ENCODE data around the gene LRRC47.
A peak's percentile ranks its signal among the peaks of the same experiment; 100 is the strongest.

LRRC47 gene

GRCh38 chr1:3747522-3747848 lies 48.8 kb downstream of the LRRC47 start:
- no peak for DNase-seq (ENCODE audit: low read depth in 2 of 2)

DNA sequence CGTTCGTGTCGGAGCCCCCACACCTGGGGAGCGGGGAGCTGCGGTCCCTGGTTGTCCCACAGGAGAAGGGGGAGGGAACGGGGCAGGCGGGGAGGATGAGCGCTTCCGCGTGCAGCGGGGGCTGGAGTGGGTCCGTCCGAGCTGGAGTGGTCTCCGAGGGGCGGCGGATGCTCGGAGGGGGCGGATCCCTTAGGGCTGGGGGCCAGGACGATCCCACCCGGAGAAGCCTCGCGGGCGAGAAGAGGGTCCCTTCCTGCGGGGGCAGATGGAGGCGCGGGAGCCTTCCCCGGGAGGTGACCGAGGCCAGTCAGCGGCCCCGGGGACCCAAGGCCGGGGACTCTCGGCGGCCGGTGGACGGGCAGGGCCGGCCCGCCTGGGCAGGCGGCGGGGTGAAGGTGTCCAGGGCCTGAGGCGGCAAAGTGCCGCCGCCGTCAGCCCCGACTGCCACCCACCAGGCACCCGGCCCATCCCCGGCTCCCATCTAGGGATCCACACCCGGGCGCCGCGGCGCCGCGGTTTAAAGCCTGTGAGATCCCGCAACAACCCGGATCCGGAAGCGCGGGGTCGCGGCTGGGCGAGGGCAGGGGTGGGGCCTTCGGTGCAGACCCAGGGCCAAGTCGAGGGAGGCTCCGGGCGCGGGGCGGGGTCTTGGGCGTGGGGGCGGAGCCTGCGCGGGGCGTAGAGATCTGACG lies 49.3 kb downstream of the LRRC47 start:
- peak; percentile 85 to 90 for DNase-seq (ENCODE audit: low read depth in 2 of 2)

- no peak for DNase-seq (ENCODE audit: low read depth in 2 of 2)
Measured at GRCh38 chr1:3746389-3746829, 49.9 kb downstream of the LRRC47 start.

DNA sequence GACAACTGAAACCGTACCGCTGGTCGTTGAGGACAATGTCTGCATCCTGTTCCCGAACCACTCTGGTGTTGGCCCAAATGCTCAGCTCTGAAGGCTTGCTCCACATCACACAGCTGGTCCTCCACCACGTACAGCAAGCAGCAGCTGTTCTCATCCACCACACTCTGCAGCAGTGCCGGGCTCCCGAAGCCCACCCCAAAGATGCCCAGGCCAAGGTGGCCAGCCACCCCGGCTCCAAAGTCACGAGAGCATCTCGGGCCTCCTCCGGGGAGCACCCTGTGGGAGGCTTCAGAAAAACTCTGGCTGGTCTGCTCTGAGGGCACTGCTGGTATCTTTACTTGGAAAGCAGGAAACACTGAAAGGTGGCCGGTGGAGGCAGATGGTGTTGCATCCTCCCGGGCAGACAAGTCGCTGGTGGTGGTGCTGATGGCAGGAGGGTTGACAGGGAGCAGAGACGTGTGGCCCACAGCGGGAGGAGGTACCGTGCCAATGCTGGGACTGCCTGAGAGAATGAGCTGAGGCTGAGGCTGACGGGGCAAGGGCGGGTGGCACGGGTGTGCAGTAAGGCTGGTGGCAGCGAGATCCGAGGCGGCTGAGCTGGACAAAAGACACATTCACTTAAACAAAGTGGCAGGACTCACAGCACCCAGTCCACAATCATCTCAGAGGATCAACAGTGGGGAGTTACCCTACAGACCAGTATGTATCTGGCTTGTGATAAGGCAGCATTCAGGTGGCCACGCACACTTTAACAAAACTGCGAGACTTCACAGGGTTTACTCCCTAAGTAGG lies 50.5 kb downstream of the LRRC47 start:
- DNase-seq (ENCODE audit: low read depth in 2 of 2), result no peak

GRCh38 chr1:3745071-3745470 lies 51.2 kb downstream of the LRRC47 start:
- DNase-seq (ENCODE audit: low read depth in 2 of 2), result no peak

GRCh38 chr1:3744646-3745045 lies 51.7 kb downstream of the LRRC47 start:
- no peak for DNase-seq (ENCODE audit: low read depth in 2 of 2)

GRCh38 chr1:3743826-3744225 lies 52.5 kb downstream of the LRRC47 start:
- DNase-seq (ENCODE audit: low read depth in 2 of 2), result no peak

- DNase-seq (ENCODE audit: low read depth in 2 of 2), result no peak
Measured at GRCh38 chr1:3743421-3743820, 52.9 kb downstream of the LRRC47 start.

- no peak for DNase-seq (ENCODE audit: low read depth in 2 of 2)
Measured at GRCh38 chr1:3742439-3743298, 53.6 kb downstream of the LRRC47 start.

DNA sequence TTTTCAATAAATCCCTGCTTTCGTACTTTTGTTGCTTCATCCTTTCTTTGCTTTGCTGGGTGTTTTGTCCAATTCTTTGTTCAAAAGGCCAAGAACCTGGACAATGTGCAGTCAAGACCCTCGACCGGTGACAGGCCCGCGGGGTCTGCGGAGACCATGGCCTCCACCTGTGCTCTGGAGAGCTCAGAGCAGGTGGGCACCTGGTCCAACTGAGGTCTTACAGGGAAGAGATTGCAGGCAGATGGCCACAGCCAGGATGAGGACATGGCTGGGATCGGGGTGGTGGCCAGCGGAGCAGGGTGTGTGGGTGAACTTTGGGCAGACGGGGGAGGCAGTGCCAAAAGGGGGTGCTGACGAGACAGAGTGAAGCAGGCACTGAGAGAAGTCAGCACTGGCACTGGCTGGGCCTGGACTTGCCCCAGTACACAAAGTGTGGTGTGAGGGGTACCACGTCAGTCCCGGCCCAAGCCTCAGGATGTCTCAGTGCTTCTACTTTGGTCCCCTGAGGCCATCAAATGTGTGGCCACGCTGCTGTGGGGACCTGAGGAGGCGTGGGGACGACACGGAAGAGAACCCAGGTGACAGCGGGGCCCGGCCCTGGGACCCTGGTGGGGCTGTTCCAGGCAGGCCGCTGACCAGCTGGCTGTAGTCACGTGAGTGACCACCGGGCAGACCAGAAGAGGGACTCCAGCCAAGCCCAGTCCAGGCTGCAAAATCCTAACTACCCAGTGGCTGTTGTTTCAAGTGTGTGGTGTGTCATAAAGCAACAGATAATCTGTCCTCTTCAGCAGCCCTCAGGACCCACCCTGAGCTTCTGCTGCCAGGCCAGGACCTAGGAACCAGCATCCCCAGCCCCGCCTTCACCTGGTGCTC lies 54.5 kb downstream of the LRRC47 start:
- DNase-seq (ENCODE audit: low read depth in 2 of 2), result no peak

- no peak for DNase-seq (ENCODE audit: low read depth in 2 of 2)
Measured at GRCh38 chr1:3740752-3741151, 55.5 kb downstream of the LRRC47 start.

DNA sequence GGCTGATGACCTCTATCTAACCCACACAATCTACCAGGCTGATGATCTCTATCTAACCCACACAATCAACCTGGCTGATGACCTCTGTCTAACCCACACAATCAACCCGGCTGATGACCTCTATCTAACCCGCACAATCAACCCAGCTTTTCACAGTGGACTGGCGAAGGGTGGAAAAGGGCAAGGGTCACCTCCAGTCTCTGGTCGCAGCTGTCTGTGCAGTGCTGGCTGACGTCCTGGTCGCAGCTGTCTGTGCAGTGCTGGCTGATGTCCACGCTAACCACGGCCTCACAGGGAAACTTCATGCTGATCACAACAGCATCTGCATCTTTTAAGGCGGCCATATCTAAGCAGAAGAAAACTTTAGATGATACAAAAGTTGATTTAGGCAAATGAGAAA lies 56.3 kb downstream of the LRRC47 start:
- no peak for DNase-seq (ENCODE audit: low read depth in 2 of 2)

- no peak for DNase-seq (ENCODE audit: low read depth in 2 of 2)
Measured at GRCh38 chr1:3738943-3739342, 57.4 kb downstream of the LRRC47 start.

- DNase-seq (ENCODE audit: low read depth in 2 of 2), result no peak
Measured at GRCh38 chr1:3736708-3737107, 59.6 kb downstream of the LRRC47 start.

- DNase-seq (ENCODE audit: low read depth in 2 of 2), result no peak
Measured at GRCh38 chr1:3736131-3736561, 60.2 kb downstream of the LRRC47 start.

DNA sequence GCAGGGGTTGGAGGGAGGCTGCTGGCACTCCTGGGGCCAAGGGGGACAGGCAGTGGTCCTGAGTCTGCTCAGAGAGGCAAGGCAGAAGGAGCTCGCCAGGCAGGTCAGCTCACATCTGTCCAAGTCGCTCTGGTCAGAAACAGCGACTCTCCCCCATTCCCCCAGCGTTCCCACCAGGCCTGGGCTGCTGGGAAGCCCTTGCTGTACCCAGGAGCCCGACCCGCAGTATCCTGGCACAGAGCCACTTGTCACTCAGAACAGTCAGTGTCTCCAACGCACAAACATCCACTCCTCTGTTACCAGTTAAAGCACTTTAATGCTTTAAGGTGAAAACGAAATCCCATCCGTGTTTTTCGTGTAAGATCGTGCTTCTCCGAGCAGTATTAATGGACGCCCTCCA lies 60.6 kb downstream of the LRRC47 start:
- no peak for DNase-seq (ENCODE audit: low read depth in 2 of 2)

DNA sequence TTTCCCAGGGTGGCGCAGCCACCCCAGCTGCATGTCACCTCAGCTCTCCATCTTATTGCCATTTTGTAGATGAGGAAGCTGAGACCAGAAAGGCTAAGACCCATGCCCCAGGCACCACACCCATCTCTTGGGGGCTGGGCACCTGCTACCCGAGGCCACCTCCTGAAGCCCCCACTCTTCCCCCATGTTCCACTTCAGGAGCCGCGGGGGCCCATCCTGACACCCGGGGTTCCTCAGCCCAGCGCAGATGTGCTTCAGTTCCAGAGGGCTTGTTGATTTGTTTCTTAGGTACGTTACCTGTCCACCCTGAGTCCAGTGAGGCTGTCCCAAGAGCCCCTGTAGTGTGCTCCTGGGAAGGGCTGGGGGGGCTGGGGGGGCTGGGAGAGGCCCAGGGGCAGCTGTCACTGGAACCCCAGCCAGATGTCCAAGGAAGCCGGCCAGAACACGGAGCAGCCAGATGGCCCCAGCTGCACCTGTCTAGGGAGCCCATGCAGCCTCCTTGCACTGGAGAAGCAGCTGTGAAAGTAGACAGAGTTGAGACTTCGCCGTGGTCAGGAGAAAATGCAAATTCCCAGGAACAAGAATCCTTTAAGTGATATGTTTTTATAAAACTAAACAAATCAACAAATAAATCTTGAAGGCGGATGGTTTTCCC lies 61.1 kb downstream of the LRRC47 start:
- DNase-seq (ENCODE audit: low read depth in 2 of 2), result no peak

DNA sequence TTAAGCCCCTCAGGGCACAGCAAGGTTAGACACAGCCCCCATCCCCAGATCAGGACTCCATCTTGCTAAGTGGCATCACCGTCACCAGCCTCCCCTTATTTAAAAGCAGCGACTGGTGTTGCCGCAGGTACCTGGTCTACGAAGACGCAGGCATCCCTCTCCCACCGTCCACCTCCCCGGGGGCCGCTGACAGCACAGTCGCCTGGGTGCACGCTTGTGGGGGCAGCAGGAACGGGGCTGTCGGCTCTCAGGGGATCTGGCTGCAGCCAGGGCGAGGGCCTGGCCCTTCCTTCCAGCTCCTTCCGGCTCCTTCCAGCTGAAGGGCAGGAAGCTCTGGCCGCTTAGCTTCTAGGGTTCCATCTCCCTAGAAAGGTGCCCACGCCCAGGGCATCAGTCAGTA lies 61.7 kb downstream of the LRRC47 start:
- DNase-seq (ENCODE audit: low read depth in 2 of 2), result no peak

DNA sequence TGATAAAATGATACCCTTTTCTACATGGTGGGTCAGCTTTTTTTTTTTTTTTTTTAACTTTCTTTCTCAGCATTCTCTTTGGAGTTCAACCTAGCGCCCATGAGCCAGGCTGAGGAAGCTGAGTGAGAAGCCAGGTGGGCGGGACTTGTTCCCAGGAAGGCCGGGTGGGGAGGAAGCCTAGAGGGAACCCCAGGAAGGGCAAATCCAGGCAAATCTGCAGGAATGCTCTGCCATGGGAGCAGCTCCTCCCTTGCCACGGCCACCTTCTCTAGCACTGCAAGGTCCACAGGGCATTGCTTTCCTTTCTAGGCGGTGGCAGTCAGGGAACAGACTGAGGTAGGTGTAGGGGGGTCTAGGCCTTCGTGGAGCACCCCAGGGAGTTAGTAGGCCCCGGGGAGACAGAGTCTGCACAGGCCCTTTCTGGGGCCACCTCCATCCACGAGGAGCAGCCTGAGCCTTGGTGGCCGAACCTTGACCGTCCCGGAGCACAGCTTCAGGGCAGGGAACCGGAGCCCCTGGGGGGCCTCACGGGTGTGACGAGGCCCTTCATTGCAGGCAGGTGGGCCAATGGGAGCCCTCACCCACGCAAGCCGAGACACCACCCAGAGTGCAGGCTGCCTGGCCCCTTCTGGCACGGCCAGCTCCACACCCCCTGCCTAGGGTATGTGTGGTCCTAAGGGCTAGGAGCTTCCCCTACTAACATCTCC lies 62.3 kb downstream of the LRRC47 start:
- DNase-seq (ENCODE audit: low read depth in 2 of 2), result no peak
